Mesenchymal stem cell (in vitro differentiated cells and primary cell): ENCODE results near the gene KLHL29.

ENCODE experiments used
- DNase-seq: peaks from one replicate; pipeline ENCODE4 v3.0.0-alpha.2; 2013
- H2AFZ ChIP-seq: one replicate; pipeline ENCODE4 v1.6.1; 2013; ENCODE audit warnings: low read depth, mild to moderate bottlenecking, control low read depth, inconsistent platforms, low read length, moderate library complexity
- H2AK5ac ChIP-seq: 2 replicates; pipeline ENCODE4 v1.6.1; 2013; ENCODE audit warnings: low read length, moderate library complexity, mild to moderate bottlenecking, inconsistent platforms; ENCODE audit not compliant: severe bottlenecking
- H2BK120ac ChIP-seq: one replicate; pipeline ENCODE4 v1.6.1; 2013; ENCODE audit warnings: low read depth, mild to moderate bottlenecking, inconsistent platforms, low read length, moderate library complexity
- H2BK12ac ChIP-seq, 2 experiments: one replicate each; pipeline ENCODE4 v1.6.1; 2013; ENCODE audit warnings: inconsistent platforms in 2 of 2, low read length in 2 of 2, mild to moderate bottlenecking in 2 of 2, moderate library complexity in 2 of 2, control low read depth in 1 of 2
- H2BK15ac ChIP-seq: one replicate; pipeline ENCODE4 v1.6.1; 2013; ENCODE audit warnings: mild to moderate bottlenecking, low read depth, inconsistent platforms; ENCODE audit not compliant: poor library complexity, severe bottlenecking
- H2BK5ac ChIP-seq: 2 replicates; pipeline ENCODE4 v1.6.1; 2013; ENCODE audit warnings: low read depth, mild to moderate bottlenecking, low read length, control low read depth, inconsistent platforms; ENCODE audit not compliant: poor library complexity, severe bottlenecking
- H3K14ac ChIP-seq, 2 experiments: one replicate each; pipeline ENCODE4 v1.6.1; 2013; ENCODE audit warnings: inconsistent platforms in 2 of 2, low read length in 2 of 2, control low read depth in 1 of 2, mild to moderate bottlenecking in 1 of 2, moderate library complexity in 1 of 2
- H3K18ac ChIP-seq, 2 experiments: one replicate each; pipeline ENCODE4 v1.6.1; 2013; ENCODE audit warnings: inconsistent platforms in 2 of 2, low read length in 2 of 2, control low read depth in 1 of 2, low read depth in 1 of 2, mild to moderate bottlenecking in 1 of 2
- H3K23ac ChIP-seq, 2 experiments: one replicate each; pipeline ENCODE4 v1.6.1; 2013; ENCODE audit warnings: inconsistent platforms in 2 of 2, low read length in 2 of 2, mild to moderate bottlenecking in 2 of 2, moderate library complexity in 2 of 2, control low read depth in 1 of 2
- H3K27ac ChIP-seq: 2 replicates; pipeline ENCODE4 v1.5.1; 2013; ENCODE audit warnings: mild to moderate bottlenecking, moderate library complexity, low read length, control low read depth, inconsistent platforms; ENCODE audit not compliant: poor library complexity, severe bottlenecking
- H3K27me3 ChIP-seq, 2 experiments: 2 replicates each; pipeline versions ENCODE4 v1.6.1 to v1.7.0; 2013; ENCODE audit warnings: low read length in 2 of 2, mild to moderate bottlenecking in 2 of 2, moderate library complexity in 2 of 2, control low read depth in 1 of 2, inconsistent platforms in 1 of 2; ENCODE audit not compliant: control insufficient read depth in 1 of 2, insufficient read depth in 1 of 2
- H3K36me3 ChIP-seq, 2 experiments: 2 replicates each; pipeline versions ENCODE4 v1.6.1 to v1.7.0; 2013; ENCODE audit warnings: low read length in 2 of 2, control low read depth in 1 of 2, inconsistent platforms in 1 of 2, low read depth in 1 of 2, mild to moderate bottlenecking in 1 of 2; ENCODE audit not compliant: insufficient read depth in 2 of 2, control insufficient read depth in 1 of 2
- H3K4ac ChIP-seq, 2 experiments: one replicate each; pipeline ENCODE4 v1.6.1; 2013; ENCODE audit warnings: inconsistent platforms in 2 of 2, low read length in 2 of 2, mild to moderate bottlenecking in 2 of 2, moderate library complexity in 2 of 2, control low read depth in 1 of 2, low read depth in 1 of 2
- H3K4me1 ChIP-seq: 2 replicates; pipeline ENCODE4 v1.6.1; 2013; ENCODE audit warnings: low read depth, low read length, control low read depth; ENCODE audit not compliant: control insufficient read depth, insufficient read depth
- H3K4me2 ChIP-seq: 2 replicates; pipeline ENCODE4 v1.6.1; 2013; ENCODE audit warnings: low read length, mild to moderate bottlenecking, inconsistent platforms; ENCODE audit not compliant: poor library complexity, severe bottlenecking
- H3K4me3 ChIP-seq, 2 experiments: 2 replicates each; pipeline versions ENCODE4 v1.5.1 to v1.7.0; 2013; ENCODE audit warnings: low read length in 2 of 2, mild to moderate bottlenecking in 2 of 2, control low read depth in 1 of 2, low read depth in 1 of 2; ENCODE audit not compliant: insufficient read depth in 1 of 2
- H3K79me1 ChIP-seq: replicated peaks from 2 replicates; pipeline ENCODE4 v1.6.1; 2013; ENCODE audit warnings: mild to moderate bottlenecking, control low read depth, low read length, inconsistent platforms; ENCODE audit not compliant: poor library complexity, severe bottlenecking
- H3K9ac ChIP-seq: 2 replicates; pipeline ENCODE4 v1.7.0; 2013; ENCODE audit warnings: mild to moderate bottlenecking, low read length, moderate library complexity
- H3K9me3 ChIP-seq: 2 replicates; pipeline ENCODE4 v1.7.0; 2013; ENCODE audit warnings: mild to moderate bottlenecking, low read length; ENCODE audit not compliant: control insufficient read depth
- H4K8ac ChIP-seq: one replicate; pipeline ENCODE4 v1.6.1; 2013; ENCODE audit warnings: inconsistent platforms, mild to moderate bottlenecking, low read length, moderate library complexity
- H4K91ac ChIP-seq: one replicate; pipeline ENCODE4 v1.6.1; 2013; ENCODE audit warnings: mild to moderate bottlenecking, low read length, inconsistent platforms
- WGBS: methylation state at CpG from one replicate; pipeline ENCODE4 v1.1.7; 2013; ENCODE audit warnings: mixed read lengths; 5-methylcytosine and 5-hydroxymethylcytosine counted together

Gene KLHL29

DNA sequence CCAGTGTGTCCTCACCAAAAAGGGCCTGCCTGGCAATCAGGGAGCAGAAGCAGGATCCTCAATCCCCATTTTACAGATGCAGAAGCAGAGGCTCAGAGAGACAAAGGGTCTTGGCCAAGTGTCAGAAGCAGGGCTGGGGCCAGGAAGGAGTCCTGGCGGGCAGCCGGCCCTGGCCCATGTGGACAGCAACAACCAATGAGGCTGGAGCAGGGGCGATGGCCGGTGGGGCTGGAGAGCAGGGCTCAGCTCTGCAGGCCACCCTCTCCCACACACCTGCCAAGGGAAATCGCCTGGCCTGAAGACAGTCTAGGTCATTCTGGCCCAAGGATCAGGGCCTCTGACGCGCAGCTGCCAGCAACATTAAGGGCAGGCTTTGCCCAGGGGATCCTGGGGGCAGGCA is 298.0 kb downstream of the KLHL29 start:
- Histone ChIP-seq H2BK120ac (no peak overlapping the region), H2BK12ac (no peak overlapping the region), H3K36me3 (peaks cover 33 to 41% of the 10 kb centered on the region in 2 experiments), H2AK5ac (no peak overlapping the region), H3K79me1 (no peaks in the 10 kb centered on the region), H4K8ac (no peak overlapping the region), H3K4me3 (no peak overlapping the region), H3K4me2 (no peak overlapping the region), H3K9me3 (peaks cover 15% of the 10 kb centered on the region), H3K27ac (no peak overlapping the region), H2BK5ac (no peak overlapping the region), H3K23ac (no peak overlapping the region), H3K27me3 (no peaks in the 10 kb centered on the region), H3K4me1 (peaks cover 4% of the 10 kb centered on the region), H2BK15ac (no peak overlapping the region), H3K14ac (peak overlapping the region in 1 of 2 experiments; percentile 14), H4K91ac (no peak overlapping the region), H3K9ac (no peak overlapping the region), H3K18ac (no peak overlapping the region), H3K4ac (no peak overlapping the region), H2AFZ (no peak overlapping the region)
- WGBS: 96% methylated on average over 7 of the region's 7 CpGs
- no peak for DNase-seq

- no peaks in the 10 kb centered on the region for H3K27me3 ChIP-seq
- 82% methylated on average over 18 of the region's 19 CpGs for WGBS
- no peak overlapping the region for H2BK120ac ChIP-seq
- peaks cover 4% of the 10 kb centered on the region for H3K4me1 ChIP-seq
- no peaks in the 10 kb centered on the region for H3K79me1 ChIP-seq
- no peak overlapping the region for H3K18ac ChIP-seq
- no peak overlapping the region for H2BK5ac ChIP-seq
- no peak overlapping the region for H3K4me2 ChIP-seq
- H2AFZ ChIP-seq: no peak overlapping the region
- peaks cover 38 to 39% of the 10 kb centered on the region in 2 experiments for H3K36me3 ChIP-seq
- no peak overlapping the region for H2AK5ac ChIP-seq
- no peak overlapping the region for H2BK12ac ChIP-seq
- H3K4me3 ChIP-seq: no peak overlapping the region
- H3K9ac ChIP-seq: no peak overlapping the region
- no peak for DNase-seq
- H3K4ac ChIP-seq: no peak overlapping the region
- H2BK15ac ChIP-seq: no peak overlapping the region
- H3K14ac ChIP-seq: no peak overlapping the region
- H3K27ac ChIP-seq: no peak overlapping the region
- H3K23ac ChIP-seq: peak overlapping the region in 1 of 2 experiments; percentile 23
- no peak overlapping the region for H4K91ac ChIP-seq
- H3K9me3 ChIP-seq: no peaks in the 10 kb centered on the region
- no peak overlapping the region for H4K8ac ChIP-seq
Measured at GRCh38 chr2:23684395-23685176, 299.6 kb downstream of the KLHL29 start.

- H2BK5ac ChIP-seq: no peak overlapping the region
- H3K9ac ChIP-seq: no peak overlapping the region
- DNase-seq: no peak
- H3K79me1 ChIP-seq: no peaks in the 10 kb centered on the region
- no peak overlapping the region for H3K4ac ChIP-seq
- no peaks in the 10 kb centered on the region for H3K9me3 ChIP-seq
- WGBS: 84% methylated on average over 12 of the region's 12 CpGs
- no peak overlapping the region for H4K91ac ChIP-seq
- H3K23ac ChIP-seq: no peak overlapping the region
- no peak overlapping the region for H3K18ac ChIP-seq
- H2BK120ac ChIP-seq: no peak overlapping the region
- no peak overlapping the region for H4K8ac ChIP-seq
- no peak overlapping the region for H2BK12ac ChIP-seq
- no peak overlapping the region for H3K4me3 ChIP-seq
- H3K27me3 ChIP-seq: no peaks in the 10 kb centered on the region
- no peak overlapping the region for H2AK5ac ChIP-seq
- no peak overlapping the region for H3K14ac ChIP-seq
- no peak overlapping the region for H3K27ac ChIP-seq
- H2AFZ ChIP-seq: no peak overlapping the region
- peaks cover 4% of the 10 kb centered on the region for H3K4me1 ChIP-seq
- no peak overlapping the region for H3K4me2 ChIP-seq
- H3K36me3 ChIP-seq: peaks cover 38 to 43% of the 10 kb centered on the region in 2 experiments
- H2BK15ac ChIP-seq: no peak overlapping the region
Measured at GRCh38 chr2:23685181-23685580, 300.2 kb downstream of the KLHL29 start.

- Histone ChIP-seq H3K4ac (no peak overlapping the region), H2AK5ac (no peak overlapping the region), H3K27me3 (no peaks in the 10 kb centered on the region), H3K9me3 (no peaks in the 10 kb centered on the region), H2BK15ac (no peak overlapping the region), H3K27ac (no peak overlapping the region), H3K18ac (no peak overlapping the region), H3K79me1 (no peaks in the 10 kb centered on the region), H3K4me2 (no peak overlapping the region), H2BK5ac (no peak overlapping the region), H2BK120ac (no peak overlapping the region), H4K8ac (no peak overlapping the region), H3K36me3 (peaks cover 39 to 46% of the 10 kb centered on the region in 2 experiments), H2BK12ac (no peak overlapping the region), H3K4me1 (peaks cover 6% of the 10 kb centered on the region), H3K9ac (no peak overlapping the region), H3K23ac (no peak overlapping the region), H3K14ac (no peak overlapping the region), H2AFZ (no peak overlapping the region), H3K4me3 (no peak overlapping the region), H4K91ac (no peak overlapping the region)
- WGBS: 96% methylated on average over 9 of the region's 9 CpGs
- DNase-seq: no peak
Measured at GRCh38 chr2:23685706-23686105, 300.7 kb downstream of the KLHL29 start.
